ENCODE results near the gene LDLRAD3.

LDLRAD3 gene

GRCh38 chr11:36215693-36216060, 271.8 kb downstream of the LDLRAD3 start:
- TF ChIP-seq HDGF (IDR thresholded peaks at IDR 0.05; ENCODE audit: borderline replicate concordance) (no peak), FOXK2 (IDR thresholded peaks at IDR 0.05) (no peak), LEF1 (IDR thresholded peaks at IDR 0.05; ENCODE audit: borderline replicate concordance) (no peak), BHLHE40 (IDR thresholded peaks at IDR 0.05; ENCODE audit: borderline replicate concordance) (no peak)
- ChIA-PET POLR2A (no interaction called here), CTCF (no interaction called here)
- no peak for DNase-seq (ENCODE audit: extremely low spot score)

- no peak for DNase-seq (ENCODE audit: extremely low spot score)
- ChIA-PET POLR2A (no interaction called here), CTCF (no interaction called here)
- TF ChIP-seq ARNT (IDR thresholded peaks at IDR 0.05) = no peak
- no peak for TF ChIP-seq L3MBTL2 (conservative IDR thresholded peaks at IDR 0.05)
- TF ChIP-seq FOXK2 (IDR thresholded peaks at IDR 0.05) = no peak
- no peak for TF ChIP-seq NFRKB (IDR thresholded peaks at IDR 0.05)
- TF ChIP-seq ZNF384 (IDR thresholded peaks at IDR 0.05) = no peak
- TF ChIP-seq LEF1 (IDR thresholded peaks at IDR 0.05; ENCODE audit: borderline replicate concordance) = no peak
- TF ChIP-seq SUZ12 (IDR thresholded peaks at IDR 0.05) = no peak
Measured at GRCh38 chr11:36216061-36216615, 272.3 kb downstream of the LDLRAD3 start.

- ChIA-PET POLR2A (no interaction called here), CTCF (no interaction called here)
- no peak for DNase-seq (ENCODE audit: extremely low spot score)
- TF ChIP-seq NFRKB (IDR thresholded peaks at IDR 0.05) (no peak), ELF4 (IDR thresholded peaks at IDR 0.05) (no peak)
Measured at GRCh38 chr11:36218283-36218921, 274.5 kb downstream of the LDLRAD3 start.

- TF ChIP-seq PKNOX1 (IDR thresholded peaks at IDR 0.05) (peak; percentile 18; the same call in 1 of the 2 replicates), FOXA1 (IDR thresholded peaks at IDR 0.05) (no peak)
- CTCF ChIA-PET = no interaction called here
- DNase-seq (ENCODE audit: extremely low spot score) = no peak
- POLR2A ChIA-PET = interaction anchor here (0.6 kb wide), 1 partner anchor 14 kb away, joined by 3 read pairs; no protein-coding TSS in a partner anchor
Measured at GRCh38 chr11:36219996-36220395, 276.1 kb downstream of the LDLRAD3 start.

- ChIA-PET POLR2A (no interaction called here), CTCF (interaction anchor here (0.6 kb wide), 2 partner anchors 401 to 1124 kb away, joined by 3 read pairs; no protein-coding TSS in a partner anchor)
- no peak for DNase-seq (ENCODE audit: extremely low spot score)
- TF ChIP-seq ELF4 (IDR thresholded peaks at IDR 0.05) (no peak), FOXM1 (IDR thresholded peaks at IDR 0.05; ENCODE audit: borderline replicate concordance) (no peak), LEF1 (IDR thresholded peaks at IDR 0.05; ENCODE audit: borderline replicate concordance) (no peak), FOXA1 (IDR thresholded peaks at IDR 0.05) (no peak), ARNT (IDR thresholded peaks at IDR 0.05) (no peak), ZNF384 (IDR thresholded peaks at IDR 0.05) (no peak), FOXK2 (IDR thresholded peaks at IDR 0.05) (no peak), L3MBTL2 (conservative IDR thresholded peaks at IDR 0.05) (no peak), NFRKB (IDR thresholded peaks at IDR 0.05) (no peak), BHLHE40 (IDR thresholded peaks at IDR 0.05; ENCODE audit: borderline replicate concordance) (no peak), TARDBP (IDR thresholded peaks at IDR 0.05) (no peak), SUZ12 (IDR thresholded peaks at IDR 0.05) (no peak), CTBP1 (IDR thresholded peaks at IDR 0.05; ENCODE audit: borderline replicate concordance) (no peak), PKNOX1 (IDR thresholded peaks at IDR 0.05) (no peak), SP1 (IDR thresholded peaks at IDR 0.05) (no peak), HDGF (IDR thresholded peaks at IDR 0.05; ENCODE audit: borderline replicate concordance) (no peak)
Measured at GRCh38 chr11:36222831-36223635, 279.2 kb downstream of the LDLRAD3 start.

GRCh38 chr11:36224209-36224882, 280.5 kb downstream of the LDLRAD3 start:
- no peak for DNase-seq (ENCODE audit: extremely low spot score)
- CTCF ChIA-PET = interaction anchor here (0.6 kb wide), 2 partner anchors 10 to 295 kb away, joined by 3 read pairs; no protein-coding TSS in a partner anchor
- POLR2A ChIA-PET = no interaction called here
- no peak for TF ChIP-seq CTBP1 (IDR thresholded peaks at IDR 0.05; ENCODE audit: borderline replicate concordance)
- no peak for TF ChIP-seq ZNF384 (IDR thresholded peaks at IDR 0.05)
- TF ChIP-seq PKNOX1 (IDR thresholded peaks at IDR 0.05) = no peak
- TF ChIP-seq FOXM1 (IDR thresholded peaks at IDR 0.05; ENCODE audit: borderline replicate concordance) = no peak
- TF ChIP-seq NFRKB (IDR thresholded peaks at IDR 0.05) = no peak
- no peak for TF ChIP-seq ARNT (IDR thresholded peaks at IDR 0.05)
- TF ChIP-seq FOXA1 (IDR thresholded peaks at IDR 0.05) = no peak
- TF ChIP-seq FOXK2 (IDR thresholded peaks at IDR 0.05) = no peak
- TF ChIP-seq ELF4 (IDR thresholded peaks at IDR 0.05) = no peak

Measured in HEK293T (cell line).